Measurements from ENCODE around the gene APOA4.
"Not testable (repeated sequence)": the region's sequence is repeated elsewhere in the genome, so short reads cannot be mapped to it uniquely, and the experiment has no call there.

The APOA4 gene

GRCh38 chr11:116828632-116829524 lies 5.8 kb upstream of the APOA4 start:
- DNase-seq, result no peak

- no peak for DNase-seq
Observed at GRCh38 chr11:116827461-116827860, 4.4 kb upstream of the APOA4 start.

GRCh38 chr11:116826751-116827431 lies 3.8 kb upstream of the APOA4 start:
- no peak for DNase-seq

- DNase-seq, result no peak
Observed at GRCh38 chr11:116825854-116826750, 3.0 kb upstream of the APOA4 start.

- no peak for DNase-seq
Observed at GRCh38 chr11:116825434-116825833, 2.3 kb upstream of the APOA4 start.

GRCh38 chr11:116822575-116822974 lies 529 bp downstream of the APOA4 start:
- no peak for DNase-seq

- DNase-seq, result no peak
Observed at GRCh38 chr11:116821050-116821918, 1.8 kb downstream of the APOA4 start.

- no peak for DNase-seq
Observed at GRCh38 chr11:116819049-116819448, 4.1 kb downstream of the APOA4 start.

GRCh38 chr11:116814502-116814901 lies 8.6 kb downstream of the APOA4 start:
- DNase-seq, result no peak

GRCh38 chr11:116813781-116814471 lies 9.2 kb downstream of the APOA4 start:
- no peak for DNase-seq

- no peak for DNase-seq
Observed at GRCh38 chr11:116813170-116813569, 9.9 kb downstream of the APOA4 start.

GRCh38 chr11:116812109-116812508 lies 11.0 kb downstream of the APOA4 start:
- DNase-seq, result no peak

GRCh38 chr11:116811194-116811593 lies 11.9 kb downstream of the APOA4 start:
- DNase-seq, result no peak

- no peak for DNase-seq
Observed at GRCh38 chr11:116808262-116809175, 14.6 kb downstream of the APOA4 start.

GRCh38 chr11:116807601-116808261 lies 15.4 kb downstream of the APOA4 start:
- DNase-seq, result no peak

GRCh38 chr11:116804001-116804400 lies 19.1 kb downstream of the APOA4 start:
- DNase-seq, result no peak

- not testable (repeated sequence) for DNase-seq
Observed at GRCh38 chr11:116801662-116802061, 21.4 kb downstream of the APOA4 start.

GRCh38 chr11:116800610-116801009 lies 22.5 kb downstream of the APOA4 start:
- DNase-seq, result no peak

- DNase-seq, result no peak
Observed at GRCh38 chr11:116798368-116798767, 24.7 kb downstream of the APOA4 start.

GRCh38 chr11:116797816-116798215 lies 25.3 kb downstream of the APOA4 start:
- no peak for DNase-seq
